Caco-2 (cell line): ENCODE measurements around the gene SYTL1. TPM values are rescaled to one million over a fixed set of nuclear protein-coding genes. Genes with fewer than 3 reads are reported as not detected.

Experiments
- BruUV-seq: library from RNA; stranded (reverse); fragments of 400-500 nt; replicated peaks from 2 replicates; lab custom pipeline; 2021; lab: Mats Ljungman, UMichigan
- CTCF ChIA-PET: fragments of 300-600 bp; sonication (Branson Sonifier 250); formaldehyde crosslinking; loops from one replicate; lab custom pipeline; 2022; ENCODE audit warnings: antibody characterized with exemption; lab: Charles Lee
- POLR2A ChIA-PET: fragments of 300-600 bp; sonication (Branson Sonifier 250); formaldehyde crosslinking; loops from one replicate; lab custom pipeline; 2022; ENCODE audit warnings: antibody characterized with exemption; lab: Charles Lee
- DNase-seq, 2 experiments: peaks; one replicate each; pipeline versions ENCODE4 v3.0.0 to v3.0.0-alpha.2; 2020 to 2022
- H3K27me3 ChIP-seq: replicated peaks from 2 replicates; pipeline ENCODE4 v1.6.0; 2011; ENCODE audit warnings: low read length; ENCODE audit not compliant: control insufficient read depth, insufficient read depth
- H3K36me3 ChIP-seq: 2 replicates; pipeline ENCODE4 v1.5.1; 2011; ENCODE audit warnings: low read length; ENCODE audit not compliant: control insufficient read depth, insufficient read depth
- H3K4me1 ChIP-seq: fragments of 250-450 bp; sonication (Bioruptor Pico); 2 replicates; pipeline ENCODE4 v1.5.1; 2020; ENCODE audit warnings: mild to moderate bottlenecking
- H3K4me3 ChIP-seq: 2 replicates; pipeline ENCODE4 v1.5.1; 2011; ENCODE audit warnings: low read depth, mild to moderate bottlenecking, control low read depth, low read length
- H3K9me3 ChIP-seq: fragments of 250-450 bp; sonication (Bioruptor Pico); 2 replicates; pipeline ENCODE4 v1.5.1; 2020; ENCODE audit warnings: mild to moderate bottlenecking, moderate library complexity
- H3K27ac Mint-ChIP-seq: one replicate; pipeline ENCODE4 v1.8.0; 2022; ENCODE audit warnings: mixed read lengths; ENCODE audit not compliant: unreplicated experiment
- H3K27me3 Mint-ChIP-seq: one replicate; pipeline ENCODE4 v1.8.0; 2022; ENCODE audit warnings: mixed read lengths; ENCODE audit not compliant: insufficient read depth, unreplicated experiment
- H3K36me3 Mint-ChIP-seq: one replicate; pipeline ENCODE4 v1.8.0; 2022; ENCODE audit warnings: mild to moderate bottlenecking, mixed read lengths; ENCODE audit not compliant: insufficient read depth, unreplicated experiment
- H3K4me1 Mint-ChIP-seq: one replicate; pipeline ENCODE4 v1.8.0; 2022; ENCODE audit warnings: low read depth, mixed read lengths; ENCODE audit not compliant: unreplicated experiment
- H3K4me3 Mint-ChIP-seq: one replicate; pipeline ENCODE4 v1.8.0; 2022; ENCODE audit warnings: mild to moderate bottlenecking, moderate library complexity, mixed read lengths; ENCODE audit not compliant: unreplicated experiment
- H3K9me3 Mint-ChIP-seq: one replicate; pipeline ENCODE4 v1.8.0; 2022; ENCODE audit warnings: mixed read lengths; ENCODE audit not compliant: unreplicated experiment
- CTCF ChIP-seq, 2 experiments: fragments of 200-600 bp in 1 of 2; IDR thresholded peaks; 1 replicate in 1 of 2; 2 replicates in 1 of 2; pipeline versions ENCODE4 v1.5.1 to v1.8.0; 2011 to 2022; ENCODE audit warnings: antibody characterized with exemption in 1 of 2, control low read depth in 1 of 2, inconsistent platforms in 1 of 2, low read depth in 1 of 2, low read length in 1 of 2, mild to moderate bottlenecking in 1 of 2, moderate library complexity in 1 of 2; ENCODE audit not compliant: insufficient read depth in 1 of 2, severe bottlenecking in 1 of 2, unreplicated experiment in 1 of 2
- intact Hi-C: fragments of 100-400 bp; cut with micrococcal nuclease; formaldehyde crosslinking; loops from one replicate; pipeline ENCODE4 v1.10.0; 2022; ENCODE audit not compliant: unreplicated experiment
- total RNA-seq: library from RNA; stranded (reverse); gene quantifications from 2 replicates; pipeline ENCODE4 v1.2.3, GENCODE V29; 2022

Gene SYTL1
- total RNA-seq, 1 experiment from 2014 or later: 11.0 TPM

GRCh38 chr1:27318136-27318535 is 23.7 kb upstream of the SYTL1 start:
- DNase-seq: peak in 1 of 2 experiments; percentile 5
- Mint-ChIP-seq H3K27me3 (no peaks in the 10 kb centered on the region), H3K27ac (no peak overlapping the region), H3K36me3 (no peaks in the 10 kb centered on the region), H3K4me3 (no peak overlapping the region), H3K9me3 (no peaks in the 10 kb centered on the region), H3K4me1 (no peaks in the 10 kb centered on the region)
- Histone ChIP-seq H3K27me3 (no peaks in the 10 kb centered on the region), H3K4me3 (no peak overlapping the region), H3K4me1 (no peaks in the 10 kb centered on the region), H3K36me3 (no peaks in the 10 kb centered on the region), H3K9me3 (no peaks in the 10 kb centered on the region)
- intact Hi-C loops: no loop called here
- POLR2A ChIA-PET: no interaction called here
- no peak for TF ChIP-seq CTCF (IDR thresholded peaks at IDR 0.05; ENCODE audit: insufficient read depth in 1 of 2, low read depth in 1 of 2, low read length in 1 of 2, severe bottlenecking in 1 of 2, unreplicated experiment in 1 of 2)
- CTCF ChIA-PET: interaction anchor here (0.6 kb wide), 1 partner anchor 317 kb away, joined by 3 read pairs; no protein-coding TSS in a partner anchor
- no TSS peak for BruUV-seq

GRCh38 chr1:27318596-27318995 is 23.2 kb upstream of the SYTL1 start:
- no peaks in the 10 kb centered on the region for H3K36me3 ChIP-seq
- H3K9me3 ChIP-seq: no peaks in the 10 kb centered on the region
- no peak overlapping the region for H3K4me3 ChIP-seq
- no peaks in the 10 kb centered on the region for H3K36me3 Mint-ChIP-seq
- DNase-seq: peak in 1 of 2 experiments; percentile 12
- ChIA-PET CTCF (interaction anchor here (0.6 to 0.7 kb wide), 3 partner anchors 35 to 317 kb away, joined by 3 to 6 read pairs (median 3); no protein-coding TSS in a partner anchor), POLR2A (no interaction called here)
- TF ChIP-seq CTCF (IDR thresholded peaks at IDR 0.05; ENCODE audit: insufficient read depth in 1 of 2, low read depth in 1 of 2, low read length in 1 of 2, severe bottlenecking in 1 of 2, unreplicated experiment in 1 of 2): no peak
- H3K9me3 Mint-ChIP-seq: no peaks in the 10 kb centered on the region
- H3K27me3 Mint-ChIP-seq: no peaks in the 10 kb centered on the region
- no peaks in the 10 kb centered on the region for H3K4me1 ChIP-seq
- intact Hi-C loops: no loop called here
- H3K4me3 Mint-ChIP-seq: no peak overlapping the region
- no peak overlapping the region for H3K27ac Mint-ChIP-seq
- H3K27me3 ChIP-seq: no peaks in the 10 kb centered on the region
- no peaks in the 10 kb centered on the region for H3K4me1 Mint-ChIP-seq
- no TSS peak for BruUV-seq

- TF ChIP-seq CTCF (IDR thresholded peaks at IDR 0.05; ENCODE audit: insufficient read depth in 1 of 2, low read depth in 1 of 2, low read length in 1 of 2, severe bottlenecking in 1 of 2, unreplicated experiment in 1 of 2): no peak
- ChIA-PET POLR2A (interaction anchor here (0.6 kb wide), 1 partner anchor 81 kb away, joined by 3 read pairs; no protein-coding TSS in a partner anchor), CTCF (no interaction called here)
- no peaks in the 10 kb centered on the region for H3K9me3 ChIP-seq
- H3K36me3 ChIP-seq: no peaks in the 10 kb centered on the region
- H3K36me3 Mint-ChIP-seq: no peaks in the 10 kb centered on the region
- H3K9me3 Mint-ChIP-seq: no peaks in the 10 kb centered on the region
- peak within 1 kb of the TSS; percentile 65 for H3K4me3 ChIP-seq
- no peaks in the 10 kb centered on the region for H3K27me3 ChIP-seq
- H3K27me3 Mint-ChIP-seq: no peaks in the 10 kb centered on the region
- BruUV-seq: no TSS peak
- H3K4me3 Mint-ChIP-seq: peak within 1 kb of the TSS; percentile 87
- no peaks in the 10 kb centered on the region for H3K4me1 ChIP-seq
- H3K4me1 Mint-ChIP-seq: no peaks in the 10 kb centered on the region
- H3K27ac Mint-ChIP-seq: peak within 1 kb of the TSS; percentile 87
- peak; percentile 94 to 96 for DNase-seq
- intact Hi-C loops: no loop called here
These were observed 19.8 kb upstream of the SYTL1 start, which contains the start of gene TMEM222 for GRCh38 chr1:27321813-27322568. Gene TMEM222 (plus strand): TSS chr1:27322163. CDS start chr1:27322198, 35 bp downstream.
